Panc1 (cell line): ENCODE measurements around the gene DLG2.

Experiments
- CTCF ChIP-seq: fragments of 450-650 bp; IDR thresholded peaks from 2 replicates; pipeline ENCODE4 v1.5.1; 2017; ENCODE audit warnings: mild to moderate bottlenecking
- POLR2AphosphoS5 ChIP-seq: IDR thresholded peaks from 2 replicates; pipeline ENCODE4 v1.6.1; 2012; ENCODE audit warnings: mild to moderate bottlenecking, low read depth, low read length, moderate library complexity
- REST ChIP-seq, 2 experiments: IDR thresholded peaks; 2 replicates each; pipeline ENCODE4 v1.6.1; 2011 to 2012; ENCODE audit warnings: low read depth in 2 of 2, control low read depth in 1 of 2, low read length in 1 of 2, mild to moderate bottlenecking in 1 of 2, moderate library complexity in 1 of 2; ENCODE audit not compliant: insufficient read depth in 1 of 2
- TCF7L2 ChIP-seq: IDR thresholded peaks from 2 replicates; pipeline ENCODE4 v1.6.1; 2011; ENCODE audit warnings: mild to moderate bottlenecking, low read depth, low read length, inconsistent platforms

- no peak for TF ChIP-seq CTCF
- TF ChIP-seq POLR2AphosphoS5: no peak
- TF ChIP-seq TCF7L2: no peak
- TF ChIP-seq REST (IDR thresholded peaks at IDR 0.05; ENCODE audit: insufficient read depth in 1 of 2, low read depth in 2 of 2, low read length in 1 of 2): no peak
These were observed 2189.2 kb downstream of the DLG2 start for GRCh38 chr11:83437939-83438338.
